ACHN (cell line): ENCODE results near the gene RNF220.

ENCODE experiments used
- DNase-seq: peaks from one replicate; pipeline ENCODE4 v3.0.0-alpha.2; 2015
- in situ Hi-C: cut with HindIII; loops from 2 replicates; pipeline ENCODE4 v1.10.0; 2017; ENCODE audit warnings: low sequenced_read_pairs, low pct_ligation_motif_present, low pct_unique_long_range_greater_than_20kb

The RNF220 gene

GRCh38 chr1:44507490-44508396, 102.7 kb downstream of the RNF220 start:
- in situ Hi-C loops: no loop called here
- no peak for DNase-seq

- DNase-seq: no peak
- in situ Hi-C loops: no loop called here
Observed at GRCh38 chr1:44508397-44508745, 103.3 kb downstream of the RNF220 start.

GRCh38 chr1:44511363-44511762, 106.3 kb downstream of the RNF220 start:
- no peak for DNase-seq

GRCh38 chr1:44511769-44512168, 106.7 kb downstream of the RNF220 start:
- in situ Hi-C loops: no loop called here
- no peak for DNase-seq

More at GRCh38 chr1:44511363-44511762, 106.3 kb downstream of the RNF220 start:
- in situ Hi-C loops: no loop called here

- in situ Hi-C loops: no loop called here
- no peak for DNase-seq
Observed at GRCh38 chr1:44512313-44512885, 107.3 kb downstream of the RNF220 start.

GRCh38 chr1:44513111-44513510, 108.1 kb downstream of the RNF220 start:
- DNase-seq: no peak
- in situ Hi-C loops: no loop called here

- DNase-seq: no peak
- in situ Hi-C loops: no loop called here
Observed at GRCh38 chr1:44514673-44515072, 109.6 kb downstream of the RNF220 start.

- in situ Hi-C loops: no loop called here
- no peak for DNase-seq
Observed at GRCh38 chr1:44515416-44515815, 110.4 kb downstream of the RNF220 start.

GRCh38 chr1:44519035-44519676, 114.1 kb downstream of the RNF220 start:
- in situ Hi-C loops: no loop called here
- no peak for DNase-seq

GRCh38 chr1:44521378-44522080, 116.5 kb downstream of the RNF220 start:
- in situ Hi-C loops: no loop called here
- DNase-seq: no peak

- in situ Hi-C loops: no loop called here
- no peak for DNase-seq
Observed at GRCh38 chr1:44523593-44524591, 118.8 kb downstream of the RNF220 start.

GRCh38 chr1:44524655-44525500, 119.8 kb downstream of the RNF220 start:
- DNase-seq: no peak
- in situ Hi-C loops: no loop called here

GRCh38 chr1:44526295-44527073, 121.4 kb downstream of the RNF220 start:
- DNase-seq: no peak
- in situ Hi-C loops: no loop called here

- in situ Hi-C loops: no loop called here
- DNase-seq: peak; percentile 35
Observed at GRCh38 chr1:44531785-44532566, 126.9 kb downstream of the RNF220 start.

- DNase-seq: no peak
- in situ Hi-C loops: no loop called here
Observed at GRCh38 chr1:44532567-44532944, 127.5 kb downstream of the RNF220 start.

GRCh38 chr1:44534771-44535170, 129.7 kb downstream of the RNF220 start:
- no peak for DNase-seq
- in situ Hi-C loops: no loop called here
